IPS-20b (cell line): ENCODE data around the gene GXYLT2.
A peak's percentile ranks its signal among the peaks of the same experiment; 100 is the strongest.

Source experiments
- H3K27ac ChIP-seq: one replicate; pipeline ENCODE4 v1.5.1; 2013; ENCODE audit warnings: low read length
- H3K27me3 ChIP-seq: 2 replicates; pipeline ENCODE4 v1.6.1; 2013; ENCODE audit warnings: mild to moderate bottlenecking, low read length, inconsistent platforms; ENCODE audit not compliant: insufficient read depth
- H3K36me3 ChIP-seq: 2 replicates; pipeline ENCODE4 v1.6.1; 2013; ENCODE audit warnings: low read depth, mild to moderate bottlenecking, inconsistent platforms, low read length, moderate library complexity; ENCODE audit not compliant: insufficient read depth
- H3K4me1 ChIP-seq: 2 replicates; pipeline ENCODE4 v1.6.1; 2013; ENCODE audit warnings: mild to moderate bottlenecking, control low read depth, inconsistent platforms, low read length, moderate library complexity; ENCODE audit not compliant: insufficient read depth
- H3K4me3 ChIP-seq: 2 replicates; pipeline ENCODE4 v1.5.1; 2013; ENCODE audit warnings: mild to moderate bottlenecking, low read length, inconsistent platforms
- H3K9ac ChIP-seq: 2 replicates; pipeline ENCODE4 v1.6.1; 2013; ENCODE audit warnings: low read depth, mild to moderate bottlenecking, inconsistent platforms, low read length, moderate library complexity
- H3K9me3 ChIP-seq: 2 replicates; pipeline ENCODE4 v1.6.1; 2013; ENCODE audit warnings: mild to moderate bottlenecking, low read depth, low read length, inconsistent platforms; ENCODE audit not compliant: insufficient read depth

Gene GXYLT2

DNA sequence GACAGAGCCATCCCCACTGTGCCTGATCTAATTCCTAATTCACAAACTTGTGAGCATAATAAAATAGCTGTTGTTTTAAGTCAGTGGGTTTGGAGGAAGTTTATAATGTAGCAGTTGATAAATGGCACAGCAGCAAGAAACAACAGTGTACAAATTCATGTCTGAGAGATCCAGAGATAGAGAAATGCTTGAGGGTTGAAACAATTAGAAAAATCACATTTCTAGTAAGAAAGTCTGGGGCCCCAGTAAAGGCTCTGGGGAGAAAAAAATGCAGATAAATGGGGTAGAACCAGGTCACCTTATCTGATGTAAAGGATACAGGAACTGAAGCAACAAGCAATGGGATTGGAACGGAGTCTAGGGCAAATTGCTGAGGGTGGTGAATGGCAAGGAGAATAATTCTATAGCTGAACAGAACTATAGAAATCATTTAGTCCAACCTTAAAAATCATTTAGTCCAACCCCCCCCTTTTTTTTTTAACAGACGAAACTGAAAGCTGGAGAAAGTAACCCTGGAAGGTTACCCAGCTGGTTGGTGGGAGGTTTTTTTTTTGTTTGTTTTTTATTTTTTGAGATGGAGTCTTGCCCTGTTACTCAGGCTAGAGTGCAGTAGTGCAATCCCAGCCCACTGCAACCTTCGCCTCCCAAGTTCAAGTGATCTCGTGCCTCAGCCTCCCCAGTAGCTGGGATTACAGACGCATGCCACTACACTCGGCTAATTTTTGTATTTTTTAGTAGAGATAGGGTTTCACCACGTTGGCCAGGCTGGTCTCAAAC lies 25.3 kb upstream of the GXYLT2 start:
- H3K36me3 ChIP-seq = no peaks in the 10 kb centered on the region
- no peaks in the 10 kb centered on the region for H3K9me3 ChIP-seq
- no peak overlapping the region for H3K27ac ChIP-seq
- H3K9ac ChIP-seq = no peak overlapping the region
- no peaks in the 10 kb centered on the region for H3K4me1 ChIP-seq
- no peak overlapping the region for H3K4me3 ChIP-seq
- no peaks in the 10 kb centered on the region for H3K27me3 ChIP-seq

DNA sequence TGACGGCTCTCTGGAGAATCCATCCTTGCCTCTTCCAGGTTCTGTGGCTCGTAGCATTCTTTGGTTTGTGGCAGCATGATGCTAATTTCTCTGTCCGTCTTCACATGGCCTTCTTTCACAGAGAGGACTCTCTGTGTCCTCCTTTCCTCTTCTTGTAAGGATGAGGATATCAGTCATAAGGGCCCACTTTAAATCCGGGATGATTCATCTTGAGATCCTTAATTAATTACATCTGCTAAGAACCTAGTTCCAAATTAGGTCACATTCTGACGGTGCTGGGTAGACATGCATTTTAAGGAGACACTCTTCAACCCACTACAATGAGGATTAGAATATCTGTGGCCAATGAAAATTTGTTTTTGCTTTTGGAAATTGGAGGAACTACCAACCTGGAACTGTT lies 15.7 kb upstream of the GXYLT2 start:
- Histone ChIP-seq H3K27me3 (peaks cover 18% of the 10 kb centered on the region), H3K9me3 (no peaks in the 10 kb centered on the region), H3K36me3 (no peaks in the 10 kb centered on the region), H3K4me3 (no peak overlapping the region), H3K27ac (no peak overlapping the region), H3K9ac (no peak overlapping the region), H3K4me1 (no peaks in the 10 kb centered on the region)

DNA sequence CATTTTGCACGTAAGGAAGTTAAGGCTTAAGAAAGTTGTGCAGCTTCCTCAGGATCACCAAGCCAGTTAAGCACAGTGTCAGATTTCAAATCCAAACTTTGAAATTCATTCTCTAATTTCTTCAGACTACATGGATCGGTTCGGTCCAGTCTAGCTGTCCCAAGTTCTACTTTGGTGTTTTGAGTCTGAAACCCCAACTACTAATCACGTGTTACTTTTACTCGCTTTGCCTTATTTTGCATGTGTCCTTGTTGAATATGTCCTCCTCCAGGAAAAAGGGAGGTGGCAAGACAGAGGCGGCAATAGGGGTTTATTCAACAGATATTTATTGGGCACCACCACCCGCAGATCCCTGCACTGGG lies 522 bp upstream of the GXYLT2 start:
- Histone ChIP-seq H3K9me3 (no peaks in the 10 kb centered on the region), H3K27ac (no peak overlapping the region), H3K4me1 (peaks cover 15% of the 10 kb centered on the region), H3K27me3 (peaks cover 78% of the 10 kb centered on the region), H3K9ac (peak overlapping the region; percentile 4; the same call in 1 of the 2 replicates), H3K36me3 (no peaks in the 10 kb centered on the region), H3K4me3 (peak overlapping the region; percentile 67)

DNA sequence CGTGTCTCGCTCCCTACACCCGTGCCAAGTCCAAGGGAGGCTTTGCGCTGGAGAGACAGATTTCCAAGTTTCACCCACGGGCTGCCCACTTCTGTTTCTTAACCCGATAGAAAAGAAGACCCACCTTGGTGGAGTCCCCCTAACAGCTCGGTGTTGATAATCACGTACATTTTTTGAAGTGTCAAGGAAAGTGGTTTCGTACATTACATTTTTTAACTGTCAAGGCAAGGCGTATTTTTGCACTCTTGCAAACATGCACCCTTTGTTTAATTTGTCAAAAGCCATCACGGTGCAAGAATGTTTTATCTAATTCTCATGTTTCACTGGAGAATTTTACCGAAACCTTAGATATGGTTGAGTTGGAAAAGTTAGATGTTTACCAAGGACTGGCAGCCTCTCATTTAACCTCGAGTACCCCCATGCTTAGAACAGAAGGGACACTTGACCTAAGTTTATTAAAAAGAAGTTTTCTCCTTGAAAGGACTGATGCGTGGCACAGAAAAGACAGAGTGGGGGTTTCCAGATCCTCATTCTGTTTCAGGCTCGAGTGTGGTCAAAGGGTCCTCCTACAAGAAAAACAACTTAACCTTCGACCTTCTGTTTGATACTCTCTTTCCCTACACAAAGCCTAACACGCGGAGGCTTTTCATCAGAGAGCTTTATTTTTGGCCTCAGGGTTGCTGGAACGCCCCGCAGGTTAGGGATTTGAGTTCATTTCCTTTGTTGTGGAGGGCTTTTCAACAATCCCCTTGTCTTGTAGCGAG lies 882 bp downstream of the GXYLT2 start:
- Histone ChIP-seq H3K9ac (peak overlapping the region; percentile 21; the same call in 1 of the 2 replicates), H3K4me3 (peak overlapping the region; percentile 64), H3K36me3 (no peaks in the 10 kb centered on the region), H3K4me1 (peaks cover 15% of the 10 kb centered on the region), H3K27ac (no peak overlapping the region), H3K27me3 (peaks cover 89% of the 10 kb centered on the region), H3K9me3 (no peaks in the 10 kb centered on the region)

DNA sequence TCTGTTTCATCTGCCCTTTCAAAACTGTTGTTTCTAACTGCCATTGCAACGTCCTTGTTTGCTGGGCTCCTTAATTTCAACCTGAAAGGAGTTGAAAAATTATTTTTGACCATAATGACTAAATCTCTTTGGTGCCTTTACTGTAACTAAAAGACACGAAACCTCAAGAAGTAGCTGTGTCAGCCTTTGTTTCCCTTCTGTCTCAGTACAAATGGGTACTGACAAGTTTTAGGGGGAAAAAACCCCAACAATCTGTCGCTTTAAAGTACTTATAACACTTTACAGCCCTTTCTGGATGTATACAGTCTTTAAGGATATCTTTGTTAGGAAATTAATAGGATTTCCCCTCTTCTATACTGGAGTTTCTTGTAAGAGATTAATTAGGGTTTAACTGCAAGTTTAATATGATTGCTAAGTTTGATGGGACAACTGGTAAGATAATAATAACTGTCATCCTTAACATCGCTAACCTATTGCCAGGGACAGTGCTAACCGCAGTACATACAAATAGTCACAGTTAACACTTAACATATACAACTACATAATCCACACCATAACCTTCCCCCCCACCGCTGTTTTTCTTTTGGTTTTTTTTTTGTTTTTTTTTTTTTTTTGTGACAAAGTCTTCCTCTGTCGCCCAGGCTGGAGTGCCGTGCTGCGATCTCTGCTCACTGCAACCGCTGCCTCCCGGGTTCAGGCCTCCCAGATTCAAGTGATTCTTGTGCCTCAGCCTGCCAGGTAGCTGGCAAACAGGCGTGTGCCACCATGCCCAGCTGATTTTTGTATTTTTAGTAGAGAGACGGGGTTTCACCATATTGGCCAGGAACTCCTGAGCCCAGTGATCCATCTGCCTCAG lies 1.7 kb downstream of the GXYLT2 start:
- Histone ChIP-seq H3K9me3 (no peaks in the 10 kb centered on the region), H3K9ac (peak overlapping the region; percentile 21; the same call in 1 of the 2 replicates), H3K27me3 (peaks cover 91% of the 10 kb centered on the region), H3K27ac (no peak overlapping the region), H3K36me3 (no peaks in the 10 kb centered on the region), H3K4me1 (peaks cover 15% of the 10 kb centered on the region), H3K4me3 (peak overlapping the region; percentile 64)

DNA sequence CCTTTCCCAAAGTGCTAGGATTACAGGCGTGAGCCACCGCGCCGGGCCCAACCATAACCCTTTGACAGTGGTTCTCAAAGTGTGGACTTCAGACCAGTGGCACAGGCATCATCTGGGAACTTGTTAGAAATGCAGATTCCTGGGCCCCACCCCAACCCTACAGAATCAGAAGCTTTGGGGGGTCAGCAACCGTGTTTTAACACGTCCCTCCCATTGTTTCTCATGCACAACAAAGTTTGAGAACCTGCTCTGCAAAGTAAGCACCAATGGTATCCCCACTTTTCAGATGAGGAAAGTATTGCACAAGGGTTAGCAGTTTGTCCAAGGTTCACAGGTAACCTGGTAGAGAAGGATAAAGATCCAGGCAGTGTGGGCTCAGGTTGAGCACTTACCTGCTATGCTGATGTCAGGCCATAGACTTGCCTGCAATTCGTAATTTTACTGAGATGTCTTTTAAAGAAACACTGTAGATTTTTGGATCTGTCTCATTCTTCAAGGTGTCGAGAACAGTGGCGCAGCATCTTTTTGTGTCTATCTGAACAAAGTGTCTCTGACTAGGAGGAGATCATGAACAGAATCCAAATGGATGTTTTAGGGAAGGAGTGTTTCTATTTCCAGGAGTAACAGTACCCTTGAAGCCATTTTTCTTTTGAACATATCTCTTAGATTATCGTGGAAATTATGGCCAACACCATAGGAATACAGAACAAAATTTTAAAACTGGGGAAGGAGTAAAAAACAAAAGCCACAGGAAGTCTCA lies 2.5 kb downstream of the GXYLT2 start:
- Histone ChIP-seq H3K9me3 (no peaks in the 10 kb centered on the region), H3K27ac (no peak overlapping the region), H3K27me3 (peaks cover 90% of the 10 kb centered on the region), H3K36me3 (no peaks in the 10 kb centered on the region), H3K4me1 (peaks cover 15% of the 10 kb centered on the region), H3K9ac (no peak overlapping the region), H3K4me3 (no peak overlapping the region)

DNA sequence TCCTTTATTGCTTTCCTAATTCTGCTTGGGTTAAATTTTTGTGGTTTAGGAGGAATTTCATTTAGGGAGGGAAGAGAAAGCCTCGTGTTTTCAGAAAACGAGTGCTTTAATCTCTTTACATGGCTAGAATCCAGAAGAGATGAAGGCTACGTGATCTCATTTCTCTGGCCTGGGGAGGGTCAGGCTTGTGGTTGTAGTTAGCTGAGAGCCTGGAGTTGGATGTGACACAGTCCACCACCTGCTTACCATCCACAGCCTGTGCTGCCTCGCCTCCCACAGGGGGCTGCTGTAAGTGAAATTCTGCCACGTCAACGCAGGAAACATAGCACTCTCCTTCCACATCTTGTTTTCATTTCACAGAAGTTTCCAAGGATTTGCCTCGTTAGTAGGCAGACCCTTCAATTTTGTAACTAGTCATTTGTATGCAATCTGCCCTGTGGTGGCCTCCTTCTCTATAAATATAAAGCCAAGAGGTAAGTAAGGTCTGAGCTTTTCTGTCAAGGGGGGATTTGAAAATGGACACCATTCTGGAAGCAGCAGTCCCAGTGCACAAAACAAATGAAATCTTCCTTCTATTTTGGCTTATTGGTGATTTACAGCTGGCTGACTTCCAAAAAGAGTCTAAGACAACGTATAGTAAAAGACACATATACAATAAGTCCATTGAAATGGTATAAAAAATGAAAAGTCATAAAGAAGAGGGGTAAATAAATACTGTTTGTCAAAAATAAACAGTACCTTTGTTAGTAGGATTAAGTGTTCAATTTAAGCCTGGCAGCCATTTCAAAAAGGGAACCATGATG lies 3.4 kb downstream of the GXYLT2 start:
- Histone ChIP-seq H3K27me3 (peaks cover 90% of the 10 kb centered on the region), H3K36me3 (no peaks in the 10 kb centered on the region), H3K27ac (no peak overlapping the region), H3K9me3 (no peaks in the 10 kb centered on the region), H3K4me1 (peaks cover 15% of the 10 kb centered on the region), H3K9ac (no peak overlapping the region), H3K4me3 (no peak overlapping the region)

DNA sequence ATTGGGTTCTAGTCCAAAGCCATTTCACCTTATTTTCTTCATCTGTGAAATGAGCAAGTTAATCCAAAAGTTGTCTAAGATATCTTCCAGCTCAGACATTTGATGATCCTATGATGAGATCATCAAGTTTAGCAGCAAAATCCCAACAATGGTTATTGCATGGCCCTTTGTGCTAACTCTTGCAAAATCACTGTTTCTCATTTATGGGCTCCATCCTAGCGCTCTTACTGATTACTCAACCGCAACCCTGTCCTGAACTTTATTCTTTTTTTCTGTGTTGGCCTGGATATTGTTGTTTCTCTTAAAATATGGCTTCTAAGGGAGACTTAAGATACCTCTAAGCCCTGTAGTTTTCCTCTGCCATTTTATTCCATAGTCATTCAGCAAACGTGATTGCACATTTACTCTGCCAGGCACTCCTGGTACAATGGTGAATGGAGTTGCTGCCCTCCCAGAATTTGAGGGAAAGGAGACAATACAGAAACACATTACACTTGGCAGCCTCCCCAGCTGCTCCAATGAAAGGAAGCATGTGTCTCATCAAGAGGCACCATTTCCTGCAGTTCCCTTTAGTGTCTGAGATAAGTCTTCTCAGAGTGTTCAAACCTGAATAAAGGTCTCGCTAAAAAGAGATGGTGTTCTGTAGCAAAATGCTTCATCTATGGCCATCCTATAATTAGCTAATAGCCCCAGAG lies 4.4 kb downstream of the GXYLT2 start:
- H3K36me3 ChIP-seq = no peaks in the 10 kb centered on the region
- no peak overlapping the region for H3K27ac ChIP-seq
- no peaks in the 10 kb centered on the region for H3K9me3 ChIP-seq
- H3K9ac ChIP-seq = no peak overlapping the region
- peaks cover 10% of the 10 kb centered on the region for H3K4me1 ChIP-seq
- no peak overlapping the region for H3K4me3 ChIP-seq
- peaks cover 89% of the 10 kb centered on the region for H3K27me3 ChIP-seq

DNA sequence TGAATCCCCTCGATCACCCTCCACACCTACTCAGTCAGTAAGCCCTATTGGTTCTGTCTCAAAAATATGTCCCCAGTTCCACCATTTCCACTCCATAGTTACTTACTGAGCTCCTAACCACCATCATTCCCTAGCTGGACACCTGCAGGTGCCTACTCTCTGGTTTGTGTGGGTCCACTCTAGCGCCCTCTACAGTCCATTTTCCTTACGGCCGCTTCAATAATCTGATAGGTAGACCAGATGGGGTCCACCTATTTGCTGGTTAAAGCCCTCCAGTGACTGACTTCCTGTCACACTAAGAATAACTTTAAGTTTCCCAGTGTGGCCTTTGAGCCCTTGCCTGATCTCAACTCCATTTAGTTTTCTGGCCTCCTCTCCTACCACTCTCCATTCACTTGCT lies 5.0 kb downstream of the GXYLT2 start:
- H3K9ac ChIP-seq = no peak overlapping the region
- peaks cover 7% of the 10 kb centered on the region; the same call in 1 of the 2 replicates for H3K4me1 ChIP-seq
- no peak overlapping the region for H3K4me3 ChIP-seq
- H3K9me3 ChIP-seq = no peaks in the 10 kb centered on the region
- H3K36me3 ChIP-seq = no peaks in the 10 kb centered on the region
- peaks cover 85% of the 10 kb centered on the region for H3K27me3 ChIP-seq
- no peak overlapping the region for H3K27ac ChIP-seq

DNA sequence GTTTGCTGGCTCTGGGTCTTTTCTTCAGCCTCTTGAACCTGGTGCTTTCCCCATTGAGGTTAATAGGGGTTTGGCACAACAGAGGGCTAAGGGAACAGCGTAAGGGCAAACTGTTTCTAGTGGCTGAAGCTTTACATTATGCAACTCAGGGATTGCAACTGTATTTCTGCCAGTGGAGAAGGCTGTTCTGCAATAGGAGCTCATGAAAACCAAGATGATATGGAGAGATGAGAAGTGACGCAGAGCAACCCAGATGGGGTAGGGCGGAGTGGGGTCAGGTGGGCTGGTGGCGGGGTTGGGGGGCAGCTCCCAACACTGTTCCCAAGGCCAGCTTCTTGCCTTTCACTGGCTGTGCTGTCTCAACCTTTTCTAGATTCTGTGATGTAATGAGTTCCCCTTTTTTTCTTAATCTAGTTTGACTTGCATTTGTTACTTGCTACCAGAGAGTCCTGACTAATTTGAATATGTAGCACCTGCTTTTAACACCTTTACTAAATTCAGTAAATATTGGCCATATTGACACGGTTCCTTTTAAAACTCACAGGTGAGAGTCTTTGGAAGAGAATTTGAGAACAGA lies 7.2 kb downstream of the GXYLT2 start:
- Histone ChIP-seq H3K4me3 (no peak overlapping the region), H3K36me3 (no peaks in the 10 kb centered on the region), H3K27me3 (peaks cover 66% of the 10 kb centered on the region), H3K9me3 (no peaks in the 10 kb centered on the region), H3K9ac (no peak overlapping the region), H3K4me1 (no peaks in the 10 kb centered on the region), H3K27ac (no peak overlapping the region)
